Endothelial cell (in vitro differentiated cells): Measurements from ENCODE around the gene DGAT2. TPM values are rescaled to one million over a fixed set of nuclear protein-coding genes. Genes with fewer than 3 reads are reported as not detected.

Experiments
- DNase-seq: peaks from one replicate; pipeline ENCODE4 v3.0.0; 2021; ENCODE audit warnings: low spot score
- H3K27ac Mint-ChIP-seq: one replicate; pipeline ENCODE4 v1.8.0; 2021; ENCODE audit warnings: mixed read lengths, inconsistent platforms; ENCODE audit not compliant: unreplicated experiment
- H3K27me3 Mint-ChIP-seq: one replicate; pipeline ENCODE4 v1.8.0; 2021; ENCODE audit warnings: mild to moderate bottlenecking, moderate library complexity, mixed read lengths, inconsistent platforms; ENCODE audit not compliant: unreplicated experiment
- H3K36me3 Mint-ChIP-seq: one replicate; pipeline ENCODE4 v1.8.0; 2021; ENCODE audit warnings: mild to moderate bottlenecking, low read depth, mixed read lengths, inconsistent platforms; ENCODE audit not compliant: unreplicated experiment
- H3K4me1 Mint-ChIP-seq: one replicate; pipeline ENCODE4 v1.8.0; 2021; ENCODE audit warnings: mild to moderate bottlenecking, mixed read lengths, inconsistent platforms; ENCODE audit not compliant: unreplicated experiment
- H3K4me3 Mint-ChIP-seq: one replicate; pipeline ENCODE4 v1.8.0; 2021; ENCODE audit warnings: mild to moderate bottlenecking, mixed read lengths, inconsistent platforms; ENCODE audit not compliant: unreplicated experiment
- H3K9me3 Mint-ChIP-seq: one replicate; pipeline ENCODE4 v1.8.0; 2021; ENCODE audit warnings: mixed read lengths, inconsistent platforms; ENCODE audit not compliant: unreplicated experiment
- CTCF ChIP-seq: fragments of 200-600 bp; sonication (generic); IDR thresholded peaks from one replicate; pipeline ENCODE4 v1.5.0; 2021; ENCODE audit warnings: antibody characterized with exemption; ENCODE audit not compliant: unreplicated experiment
- total RNA-seq: library from RNA; stranded (reverse); fragmentation: NEBNext Ultra II Directional; extraction: Animal tissue kit (Norgen Biotek cat#: 25700); gene quantifications from one replicate; pipeline ENCODE4 v1.2.1, GENCODE V29; 2021; ENCODE audit not compliant: unreplicated experiment

Gene DGAT2
- total RNA-seq, 1 donor from 2014 or later, result 0.51 TPM

GRCh38 chr11:75796091-75796435, 27.5 kb downstream of the DGAT2 start:
- Mint-ChIP-seq H3K27me3 (peaks cover 10% of the 10 kb centered on the region), H3K4me3 (no peak overlapping the region), H3K36me3 (no peaks in the 10 kb centered on the region), H3K4me1 (peaks cover 11% of the 10 kb centered on the region), H3K9me3 (no peaks in the 10 kb centered on the region), H3K27ac (no peak overlapping the region)
- no peak for DNase-seq
- no peak for TF ChIP-seq CTCF

- no peak for TF ChIP-seq CTCF
- peaks cover 14% of the 10 kb centered on the region for H3K4me1 Mint-ChIP-seq
These were observed 28.5 kb downstream of the DGAT2 start for GRCh38 chr11:75797116-75797515.

GRCh38 chr11:75797792-75798191, 29.2 kb downstream of the DGAT2 start:
- no peaks in the 10 kb centered on the region for H3K36me3 Mint-ChIP-seq
- H3K27me3 Mint-ChIP-seq, result peaks cover 10% of the 10 kb centered on the region

More at GRCh38 chr11:75797116-75797515, 28.5 kb downstream of the DGAT2 start:
- H3K4me3 Mint-ChIP-seq, result no peak overlapping the region
- no peak for DNase-seq
- H3K36me3 Mint-ChIP-seq, result no peaks in the 10 kb centered on the region
- H3K9me3 Mint-ChIP-seq, result no peaks in the 10 kb centered on the region
- H3K27me3 Mint-ChIP-seq, result peaks cover 10% of the 10 kb centered on the region
- H3K27ac Mint-ChIP-seq, result no peak overlapping the region

GRCh38 chr11:75800136-75800675, 31.6 kb downstream of the DGAT2 start:
- Mint-ChIP-seq H3K27me3 (peaks cover 10% of the 10 kb centered on the region), H3K4me3 (no peak overlapping the region), H3K9me3 (no peaks in the 10 kb centered on the region), H3K4me1 (peaks cover 14% of the 10 kb centered on the region), H3K27ac (no peak overlapping the region), H3K36me3 (no peaks in the 10 kb centered on the region)
- no peak for DNase-seq
- TF ChIP-seq CTCF, result no peak

More at GRCh38 chr11:75797792-75798191, 29.2 kb downstream of the DGAT2 start:
- no peak for DNase-seq
- Mint-ChIP-seq H3K9me3 (no peaks in the 10 kb centered on the region), H3K4me1 (peaks cover 14% of the 10 kb centered on the region), H3K27ac (no peak overlapping the region), H3K4me3 (no peak overlapping the region)
- TF ChIP-seq CTCF, result no peak

- Mint-ChIP-seq H3K4me3 (no peak overlapping the region), H3K4me1 (peaks cover 14% of the 10 kb centered on the region), H3K36me3 (no peaks in the 10 kb centered on the region), H3K27ac (no peak overlapping the region), H3K9me3 (no peaks in the 10 kb centered on the region), H3K27me3 (peaks cover 7% of the 10 kb centered on the region)
- TF ChIP-seq CTCF, result no peak
- DNase-seq, result no peak
These were observed 32.3 kb downstream of the DGAT2 start for GRCh38 chr11:75800728-75801361.
